ENCODE data around the gene IL3.

The IL3 gene

DNA sequence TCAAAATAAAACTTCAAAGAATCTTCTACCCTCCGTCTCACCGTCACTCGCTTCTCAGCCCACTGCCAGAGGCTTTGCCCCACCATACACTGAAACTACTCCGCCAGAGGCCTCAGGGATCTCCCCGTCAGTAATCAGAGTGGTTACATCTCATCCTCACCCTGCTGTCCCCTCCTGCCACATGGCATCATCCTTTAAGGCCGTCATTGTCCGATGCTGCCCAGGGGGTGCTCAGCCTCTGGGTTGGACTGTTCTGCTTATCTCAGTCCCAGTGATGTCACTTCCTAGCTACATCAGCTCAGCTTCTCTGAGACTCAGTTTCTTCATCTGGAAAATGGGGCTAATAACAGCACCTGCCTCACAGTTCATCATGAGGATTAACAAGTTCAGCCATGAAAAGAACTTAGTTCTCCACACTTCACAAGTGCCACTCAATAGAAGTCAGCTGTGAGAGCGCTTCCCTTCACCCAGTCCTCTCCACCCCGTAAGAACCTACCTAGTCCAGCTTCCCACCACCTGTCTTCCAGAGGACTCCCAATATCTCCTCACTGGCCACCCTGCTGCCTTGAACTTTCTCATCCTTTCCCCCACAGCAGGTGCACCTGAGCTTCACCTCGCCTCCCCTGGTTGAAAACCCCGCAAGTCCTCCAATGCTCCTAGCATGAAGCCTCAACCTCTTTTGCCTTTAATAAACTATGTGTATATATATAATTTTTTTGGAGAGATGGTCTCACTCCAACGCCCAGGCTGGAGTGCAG is 2.8 kb upstream of the IL3 start:
- no peak for DNase-seq

GRCh38 chr5:132058646-132059042 is 1.8 kb upstream of the IL3 start:
- DNase-seq = no peak

GRCh38 chr5:132059043-132059695 is 1.3 kb upstream of the IL3 start:
- DNase-seq = no peak

GRCh38 chr5:132059696-132060500 is 557 bp upstream of the IL3 start:
- DNase-seq = no peak

GRCh38 chr5:132063090-132063911 is 2.8 kb downstream of the IL3 start:
- DNase-seq = no peak

DNA sequence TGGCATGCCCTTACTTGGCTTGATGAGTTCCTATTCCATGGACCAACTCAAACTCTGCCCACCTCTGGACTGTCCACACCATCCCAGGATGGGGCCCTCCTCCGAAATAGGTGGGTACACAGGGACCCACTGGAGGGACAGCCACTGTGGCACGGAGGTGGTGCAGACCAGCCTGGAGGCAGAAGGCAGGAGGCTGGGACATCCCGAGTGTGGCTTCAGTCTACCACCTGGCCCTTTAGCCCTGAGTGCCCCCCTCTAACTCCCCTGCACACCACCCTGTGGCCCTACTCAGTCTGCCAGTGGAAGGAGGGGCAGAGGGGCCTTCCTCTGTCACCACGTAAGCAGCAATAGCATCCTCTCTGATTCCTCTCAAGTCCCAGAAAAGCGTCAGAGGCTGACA is 3.7 kb downstream of the IL3 start:
- DNase-seq = no peak

DNA sequence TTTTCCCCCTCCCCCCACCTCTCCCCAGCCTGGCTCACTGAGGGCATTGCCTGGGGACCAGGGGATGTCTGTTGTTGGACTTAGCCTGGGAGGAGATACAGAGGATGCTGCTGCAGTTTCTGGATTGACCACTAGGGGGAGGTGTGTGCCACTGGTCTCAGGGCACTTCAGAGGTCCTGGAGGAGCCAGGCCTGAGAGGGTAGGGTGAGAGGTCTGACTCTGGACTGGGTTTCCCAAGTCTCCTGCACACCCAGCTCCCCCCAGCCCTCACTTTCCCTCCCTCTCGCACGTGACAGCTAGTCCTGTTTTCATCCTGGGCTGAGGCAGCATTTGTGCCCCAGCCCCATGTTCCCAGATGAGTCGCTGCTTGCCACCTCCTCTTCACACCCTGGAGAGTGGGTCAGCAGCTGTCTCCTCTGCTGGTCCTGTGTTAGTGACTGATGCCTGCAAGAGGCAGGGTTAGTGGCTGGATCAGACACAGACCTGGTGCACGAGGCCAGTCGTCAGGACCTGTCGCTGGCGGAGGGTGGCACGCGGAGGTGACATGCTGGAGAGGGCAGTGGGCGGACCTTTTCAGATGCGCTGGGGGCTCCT is 4.4 kb downstream of the IL3 start:
- DNase-seq = no peak

- DNase-seq = no peak
Observed at GRCh38 chr5:132065351-132065937, 5.0 kb downstream of the IL3 start.

GRCh38 chr5:132065951-132066701 is 5.7 kb downstream of the IL3 start:
- DNase-seq = no peak

- no peak for DNase-seq
Observed at GRCh38 chr5:132066871-132067270, 6.4 kb downstream of the IL3 start.

DNA sequence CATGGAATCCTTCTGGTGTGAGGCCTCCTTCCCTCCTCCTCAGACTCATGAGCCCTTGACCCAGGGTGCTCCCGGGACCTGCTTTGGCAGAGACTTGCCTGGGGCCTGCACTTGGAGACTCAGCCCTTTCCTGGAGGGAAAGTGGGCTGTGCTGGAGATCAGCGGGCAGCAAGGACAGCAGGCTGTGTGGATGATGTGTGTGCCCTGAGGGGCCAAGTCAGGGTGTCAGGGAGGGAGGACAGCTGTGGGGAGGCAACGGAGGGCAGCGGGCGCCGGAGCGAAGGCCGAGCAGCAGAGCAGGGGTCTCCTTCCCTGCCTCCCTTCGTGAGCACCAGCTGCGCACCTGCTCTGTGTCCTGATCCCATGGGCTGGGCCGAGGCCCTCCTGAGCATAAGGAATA is 7.0 kb downstream of the IL3 start:
- no peak for DNase-seq

DNA sequence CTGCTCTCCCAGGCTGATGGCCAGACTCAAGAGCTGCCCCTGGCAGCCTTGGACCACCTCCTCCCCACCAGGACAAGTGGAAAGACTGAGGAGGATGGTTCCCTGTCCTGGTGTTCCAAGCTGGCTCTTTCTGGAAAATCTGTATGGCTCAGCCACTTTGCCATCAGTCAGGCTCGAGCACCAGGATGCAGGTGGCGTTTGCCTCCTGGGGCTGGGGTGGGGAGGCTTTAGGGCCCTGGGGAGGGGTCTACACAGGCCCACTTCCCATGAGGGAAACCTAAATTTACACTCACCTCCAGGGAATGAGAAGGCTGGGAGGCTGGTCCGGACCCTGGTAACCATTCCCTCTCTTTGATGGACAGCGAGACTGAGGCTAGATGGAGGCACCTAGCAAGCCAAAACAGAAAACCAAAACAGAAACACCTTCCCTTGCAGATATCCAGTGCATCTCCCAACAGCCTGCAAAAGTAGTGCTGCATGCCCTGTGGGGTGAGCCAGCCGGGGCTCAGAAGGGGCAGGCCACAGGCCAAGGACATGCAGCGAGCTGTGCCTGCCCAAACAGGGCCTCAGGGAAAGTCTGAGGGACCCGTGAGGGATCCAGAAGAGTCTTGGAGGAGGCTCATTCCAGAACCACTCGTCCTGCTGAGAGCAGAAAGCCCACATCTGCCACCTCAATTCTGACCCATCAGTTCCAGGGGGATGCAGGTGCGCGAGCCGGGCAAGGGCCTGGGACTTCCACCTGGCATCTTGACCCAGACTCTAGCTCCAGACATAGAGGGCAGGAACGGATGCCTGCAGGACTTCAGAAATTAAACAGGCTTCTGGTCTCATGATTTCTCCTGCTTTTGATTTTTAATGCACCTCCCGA is 7.7 kb downstream of the IL3 start:
- DNase-seq = no peak

GRCh38 chr5:132069561-132069960 is 9.1 kb downstream of the IL3 start:
- no peak for DNase-seq

DNA sequence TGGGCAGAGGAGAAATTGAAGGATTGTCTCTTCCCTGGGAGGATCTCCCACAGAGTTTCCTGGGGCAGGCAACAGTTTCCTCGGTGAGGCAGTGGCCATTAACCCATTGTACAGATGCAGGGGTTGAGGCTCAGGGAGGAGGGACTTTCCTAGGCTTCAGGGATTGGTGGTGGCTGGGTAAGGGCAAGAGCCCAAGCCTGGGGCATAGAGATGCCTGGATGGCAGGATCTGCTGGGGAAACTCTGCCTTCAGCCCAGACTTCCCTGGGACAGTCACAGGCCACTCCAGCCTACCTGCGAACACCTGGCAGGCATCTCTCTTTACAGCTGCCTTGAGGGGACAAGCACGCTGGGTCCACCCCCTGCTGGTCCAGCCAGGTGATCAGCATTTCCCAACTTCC is 9.5 kb downstream of the IL3 start:
- no peak for DNase-seq

- DNase-seq = no peak
Observed at GRCh38 chr5:132070460-132071337, 10.2 kb downstream of the IL3 start.

- no peak for DNase-seq
Observed at GRCh38 chr5:132071338-132071707, 10.9 kb downstream of the IL3 start.

GRCh38 chr5:132072070-132072469 is 11.6 kb downstream of the IL3 start:
- DNase-seq = no peak

- DNase-seq = no peak
Observed at GRCh38 chr5:132072528-132072927, 12.1 kb downstream of the IL3 start.
